GM18498 (cell line): Measurements from ENCODE around the gene VAMP1.
A peak's percentile ranks its signal among the peaks of the same experiment; 100 is the strongest.
"Not testable (repeated sequence)": the region's sequence is repeated elsewhere in the genome, so short reads cannot be mapped to it uniquely, and the experiment has no call there.

ENCODE experiments used
- ATAC-seq: cut with Tn5 transposase; IDR thresholded peaks from one replicate; pipeline ENCODE4 v1.9.1; 2021; ENCODE audit warnings: mild to moderate bottlenecking, moderate library complexity; ENCODE audit not compliant: unreplicated experiment

Gene VAMP1

GRCh38 chr12:6451348-6452244, 18.9 kb downstream of the VAMP1 start, which contains the start of gene TAPBPL:
TAPBPL (plus strand) TSS chr12:6452042; CDS start chr12:6452249, 207 bp downstream.
- ATAC-seq, result peak; percentile 59

- peak; percentile 6 for ATAC-seq
Measured at GRCh38 chr12:6450869-6451347, 19.6 kb downstream of the VAMP1 start.

- ATAC-seq, result no peak
Measured at GRCh38 chr12:6450091-6450868, 20.2 kb downstream of the VAMP1 start.

- ATAC-seq, result no peak
Measured at GRCh38 chr12:6444704-6445688, 25.5 kb downstream of the VAMP1 start, which contains the start of gene CD27. CD27 (plus strand) TSS chr12:6444955; CDS start chr12:6445096, 141 bp downstream.

GRCh38 chr12:6444031-6444430, 26.4 kb downstream of the VAMP1 start:
- ATAC-seq, result no peak

- no peak for ATAC-seq
Measured at GRCh38 chr12:6443361-6443983, 27.0 kb downstream of the VAMP1 start.

- no peak for ATAC-seq
Measured at GRCh38 chr12:6442836-6443235, 27.6 kb downstream of the VAMP1 start.

GRCh38 chr12:6440391-6440790, 30.1 kb downstream of the VAMP1 start:
- ATAC-seq, result no peak

GRCh38 chr12:6438345-6438744, 32.1 kb downstream of the VAMP1 start:
- ATAC-seq, result no peak

GRCh38 chr12:6437586-6437985, 32.9 kb downstream of the VAMP1 start:
- ATAC-seq, result no peak

GRCh38 chr12:6435961-6436715, 34.3 kb downstream of the VAMP1 start:
- ATAC-seq, result no peak

- ATAC-seq, result no peak
Measured at GRCh38 chr12:6434205-6435140, 36.0 kb downstream of the VAMP1 start.

- no peak for ATAC-seq
Measured at GRCh38 chr12:6432991-6433390, 37.5 kb downstream of the VAMP1 start.

GRCh38 chr12:6430124-6430989, 40.1 kb downstream of the VAMP1 start:
- no peak for ATAC-seq

GRCh38 chr12:6428326-6428725, 42.2 kb downstream of the VAMP1 start:
- no peak for ATAC-seq

GRCh38 chr12:6427796-6428195, 42.7 kb downstream of the VAMP1 start:
- ATAC-seq, result not testable (repeated sequence)
